Thyroid gland (tissue), 4 donors: Measurements from ENCODE around the gene PTPRC.

Source experiments
- CTCF ChIP-seq, 6 experiments: fragments of 200-600 bp in 3 of 6; fragments of 450-650 bp in 3 of 6; sonication (generic) in 3 of 6; IDR thresholded peaks; one replicate each; pipeline ENCODE4 v1.5.1; 2016 to 2019; ENCODE audit warnings: antibody characterized with exemption in 6 of 6, mild to moderate bottlenecking in 2 of 6, inconsistent platforms in 1 of 6, moderate library complexity in 1 of 6
- POLR2A ChIP-seq, 2 donors: fragments of 450-650 bp; IDR thresholded peaks; one replicate each; pipeline ENCODE4 v1.6.1; 2017; ENCODE audit warnings: antibody characterized with exemption in 2 of 2, mild to moderate bottlenecking in 2 of 2, moderate library complexity in 1 of 2

- TF ChIP-seq CTCF (IDR thresholded peaks at IDR 0.05) (no peak), POLR2A (IDR thresholded peaks at IDR 0.05) (no peak)
Measured at GRCh38 chr1:198788561-198789064, 149.8 kb downstream of the PTPRC start.
